Body of pancreas (tissue), 4 donors: ENCODE data around the gene ADH1C.

Experiments used
- POLR2A ChIP-seq, 3 donors: fragments of 450-650 bp; IDR thresholded peaks; one replicate each; pipeline ENCODE4 v1.6.1; 2016; ENCODE audit warnings: antibody characterized with exemption in 3 of 3, mild to moderate bottlenecking in 2 of 3
- TF ChIP-seq, protein P1 (sequence below), 7 experiments: fragments of 450-650 bp in 4 of 7; fragments of 200-600 bp in 3 of 7; sonication (generic) in 3 of 7; IDR thresholded peaks; one replicate each; pipeline ENCODE4 v1.5.1; 2016 to 2019; ENCODE audit warnings: antibody characterized with exemption in 7 of 7

DNA sequence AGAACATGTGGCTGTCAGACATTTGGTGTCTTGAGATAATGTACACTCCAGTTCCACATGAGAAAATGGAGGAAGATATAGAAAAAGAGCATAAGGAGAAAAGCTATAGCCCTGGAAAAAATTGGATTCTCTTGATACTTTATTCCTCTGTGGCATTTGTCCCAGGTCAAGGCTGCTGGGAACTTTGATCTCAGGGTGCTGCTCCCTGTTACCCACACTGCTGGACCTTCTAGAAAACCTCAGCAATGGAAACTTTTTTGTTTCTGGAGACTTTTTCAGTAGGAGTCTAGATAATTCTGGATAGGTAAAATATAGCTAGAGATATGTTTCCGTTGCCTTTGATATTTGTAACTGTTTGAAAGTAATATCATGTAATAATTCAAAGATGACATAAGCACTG lies 11.1 kb downstream of the ADH1C start:
- TF ChIP-seq, protein P1, sequence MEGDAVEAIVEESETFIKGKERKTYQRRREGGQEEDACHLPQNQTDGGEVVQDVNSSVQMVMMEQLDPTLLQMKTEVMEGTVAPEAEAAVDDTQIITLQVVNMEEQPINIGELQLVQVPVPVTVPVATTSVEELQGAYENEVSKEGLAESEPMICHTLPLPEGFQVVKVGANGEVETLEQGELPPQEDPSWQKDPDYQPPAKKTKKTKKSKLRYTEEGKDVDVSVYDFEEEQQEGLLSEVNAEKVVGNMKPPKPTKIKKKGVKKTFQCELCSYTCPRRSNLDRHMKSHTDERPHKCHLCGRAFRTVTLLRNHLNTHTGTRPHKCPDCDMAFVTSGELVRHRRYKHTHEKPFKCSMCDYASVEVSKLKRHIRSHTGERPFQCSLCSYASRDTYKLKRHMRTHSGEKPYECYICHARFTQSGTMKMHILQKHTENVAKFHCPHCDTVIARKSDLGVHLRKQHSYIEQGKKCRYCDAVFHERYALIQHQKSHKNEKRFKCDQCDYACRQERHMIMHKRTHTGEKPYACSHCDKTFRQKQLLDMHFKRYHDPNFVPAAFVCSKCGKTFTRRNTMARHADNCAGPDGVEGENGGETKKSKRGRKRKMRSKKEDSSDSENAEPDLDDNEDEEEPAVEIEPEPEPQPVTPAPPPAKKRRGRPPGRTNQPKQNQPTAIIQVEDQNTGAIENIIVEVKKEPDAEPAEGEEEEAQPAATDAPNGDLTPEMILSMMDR (IDR thresholded peaks at IDR 0.05) = no peak
- TF ChIP-seq POLR2A (IDR thresholded peaks at IDR 0.05) = no peak
